ENCODE data around the gene AANAT.
"Not testable (repeated sequence)": the region's sequence is repeated elsewhere in the genome, so short reads cannot be mapped to it uniquely, and the experiment has no call there.

Gene AANAT

GRCh38 chr17:76508472-76509063, 41.2 kb downstream of the AANAT start:
- DNase-seq (ENCODE audit: low read depth) = not testable (repeated sequence)

GRCh38 chr17:76510831-76511244, 43.4 kb downstream of the AANAT start:
- DNase-seq (ENCODE audit: low read depth) = no peak

- DNase-seq (ENCODE audit: low read depth) = no peak
Observed at GRCh38 chr17:76511668-76512365, 44.4 kb downstream of the AANAT start.

GRCh38 chr17:76512366-76513305, 45.2 kb downstream of the AANAT start:
- DNase-seq (ENCODE audit: low read depth) = no peak

- no peak for DNase-seq (ENCODE audit: low read depth)
Observed at GRCh38 chr17:76513306-76513692, 45.9 kb downstream of the AANAT start.

GRCh38 chr17:76514355-76514754, 47.0 kb downstream of the AANAT start:
- DNase-seq (ENCODE audit: low read depth) = not testable (repeated sequence)

- DNase-seq (ENCODE audit: low read depth) = peak; percentile 57
Observed at GRCh38 chr17:76515274-76515949, 48.0 kb downstream of the AANAT start.

- no peak for DNase-seq (ENCODE audit: low read depth)
Observed at GRCh38 chr17:76517638-76518038, 50.2 kb downstream of the AANAT start.

- DNase-seq (ENCODE audit: low read depth) = no peak
Observed at GRCh38 chr17:76519048-76519966, 51.9 kb downstream of the AANAT start.
